HG02588 (cell line): Measurements from ENCODE around the gene ZNF487.
"Not testable (repeated sequence)": the region's sequence is repeated elsewhere in the genome, so short reads cannot be mapped to it uniquely, and the experiment has no call there.

Experiments
- ATAC-seq: cut with Tn5 transposase; IDR thresholded peaks from one replicate; pipeline ENCODE4 v1.9.1; 2021; ENCODE audit warnings: mild to moderate bottlenecking, moderate library complexity; ENCODE audit not compliant: unreplicated experiment

The ZNF487 gene

GRCh38 chr10:43403911-43404703 is 32.8 kb upstream of the ZNF487 start:
- no peak for ATAC-seq

- ATAC-seq, result no peak
These were observed 32.2 kb upstream of the ZNF487 start for GRCh38 chr10:43404704-43405084.

GRCh38 chr10:43407148-43407575 is 29.7 kb upstream of the ZNF487 start:
- ATAC-seq, result peak; percentile 20

- ATAC-seq, result peak; percentile 48
These were observed 29.2 kb upstream of the ZNF487 start for GRCh38 chr10:43407576-43408330.

GRCh38 chr10:43408331-43408709 is 28.6 kb upstream of the ZNF487 start:
- no peak for ATAC-seq

- ATAC-seq, result peak; percentile 63
These were observed 28.1 kb upstream of the ZNF487 start, which contains the start of gene HNRNPF for GRCh38 chr10:43408710-43409384. Gene HNRNPF (minus strand): TSS chr10:43409186. CDS start chr10:43387884, 21,302 bp downstream.

- ATAC-seq, result no peak
These were observed 27.4 kb upstream of the ZNF487 start for GRCh38 chr10:43409385-43410109.

- no peak for ATAC-seq
These were observed 26.6 kb upstream of the ZNF487 start for GRCh38 chr10:43410345-43410744.

GRCh38 chr10:43411536-43411935 is 25.4 kb upstream of the ZNF487 start:
- ATAC-seq, result no peak

- no peak for ATAC-seq
These were observed 21.4 kb upstream of the ZNF487 start for GRCh38 chr10:43415544-43415943.

GRCh38 chr10:43417950-43418768 is 18.8 kb upstream of the ZNF487 start:
- no peak for ATAC-seq

- ATAC-seq, result no peak
These were observed 16.9 kb upstream of the ZNF487 start for GRCh38 chr10:43419997-43420368.

- ATAC-seq, result peak; percentile 86
These were observed 16.3 kb upstream of the ZNF487 start for GRCh38 chr10:43420369-43421200.

- no peak for ATAC-seq
These were observed 15.8 kb upstream of the ZNF487 start for GRCh38 chr10:43421201-43421507.

GRCh38 chr10:43421519-43421918 is 15.4 kb upstream of the ZNF487 start:
- no peak for ATAC-seq

GRCh38 chr10:43421944-43422343 is 15.0 kb upstream of the ZNF487 start:
- ATAC-seq, result not testable (repeated sequence)

- no peak for ATAC-seq
These were observed 12.5 kb upstream of the ZNF487 start for GRCh38 chr10:43424416-43424815.

GRCh38 chr10:43426476-43426875 is 10.4 kb upstream of the ZNF487 start:
- not testable (repeated sequence) for ATAC-seq

- ATAC-seq, result no peak
These were observed 9.6 kb upstream of the ZNF487 start for GRCh38 chr10:43427166-43427825.
